SK-N-SH treated with all-trans-retinoic acid at 6 μM for 48 hours (cell line): ENCODE data around the gene AMY2B.

Source experiments
- CREB5 ChIP-seq: fragments of 250-450 bp; sonication (Bioruptor Pico); IDR thresholded peaks from 2 replicates; pipeline ENCODE4 v1.5.1; 2020; ENCODE audit warnings: low read depth, mild to moderate bottlenecking, moderate library complexity
- PATZ1 ChIP-seq: fragments of 250-450 bp; sonication (Bioruptor Pico); IDR thresholded peaks from 2 replicates; pipeline ENCODE4 v1.8.0; 2020; ENCODE audit warnings: mild to moderate bottlenecking, moderate library complexity, borderline replicate concordance
- RARB ChIP-seq: fragments of 250-450 bp; sonication (Bioruptor Pico); IDR thresholded peaks from 2 replicates; pipeline ENCODE4 v1.8.0; 2021; ENCODE audit warnings: mild to moderate bottlenecking, moderate library complexity
- SNAI2 ChIP-seq: fragments of 250-450 bp; sonication (Bioruptor Pico); IDR thresholded peaks from 2 replicates; pipeline ENCODE4 v1.5.0; 2020; ENCODE audit warnings: mild to moderate bottlenecking, moderate library complexity
- ZFP3 ChIP-seq: fragments of 250-450 bp; sonication (Bioruptor Pico); IDR thresholded peaks from 2 replicates; pipeline ENCODE4 v1.5.0; 2020; ENCODE audit warnings: mild to moderate bottlenecking, moderate library complexity
- ZNF565 ChIP-seq: fragments of 450-650 bp; formaldehyde crosslinking; conservative IDR thresholded peaks from 2 replicates; pipeline ENCODE4 v1.5.0; 2020; ENCODE audit warnings: low read depth, mild to moderate bottlenecking, moderate library complexity

DNA sequence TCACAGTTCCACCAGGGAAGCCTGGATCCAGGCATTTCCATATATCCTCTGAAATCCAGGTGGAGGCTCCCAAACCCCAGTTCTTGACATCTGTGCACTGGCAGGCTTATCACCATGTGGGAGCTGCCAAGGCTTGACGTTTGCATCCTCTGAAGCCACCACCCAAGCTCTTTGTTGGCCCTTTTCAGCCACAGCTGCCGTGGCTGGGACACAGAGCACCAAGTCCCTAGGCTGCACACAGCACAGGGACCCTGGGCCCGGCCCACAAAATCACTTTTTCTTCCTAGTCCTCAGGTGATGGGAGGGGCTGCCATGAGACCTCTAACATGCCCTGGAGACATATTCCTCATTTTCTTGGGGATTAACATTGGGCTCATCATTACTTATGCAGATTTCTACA is 23.5 kb upstream of the AMY2B start:
- TF ChIP-seq RARB: no peak
- TF ChIP-seq ZFP3 (CRISPR knock-in tag): no peak
- TF ChIP-seq PATZ1: no peak
- TF ChIP-seq CREB5 (CRISPR knock-in tag): no peak
- TF ChIP-seq SNAI2 (CRISPR knock-in tag): no peak
- TF ChIP-seq ZNF565 (CRISPR knock-in tag): no peak
